Smooth muscle cell (in vitro differentiated cells): Measurements from ENCODE around the gene NDUFB11. TPM values are rescaled to one million over a fixed set of nuclear protein-coding genes. Genes with fewer than 3 reads are reported as not detected.

Experiments used
- DNase-seq: peaks from one replicate; lab custom pipeline; 2025; ENCODE audit not compliant: unreplicated experiment; lab: John Stamatoyannopoulos, UW
- H2AFZ ChIP-seq: fragments of 200-600 bp; sonication (generic); 2 replicates; pipeline ENCODE4 v1.6.0; 2016; ENCODE audit warnings: antibody characterized with exemption, low read depth, mild to moderate bottlenecking
- H3F3A ChIP-seq: fragments of 200-600 bp; sonication (generic); 2 replicates; pipeline ENCODE4 v1.6.0; 2017; ENCODE audit warnings: antibody characterized with exemption, low read depth
- H3K27ac ChIP-seq: fragments of 200-600 bp; sonication (generic); 2 replicates; pipeline ENCODE4 v1.5.1; 2016; ENCODE audit warnings: low read depth, mild to moderate bottlenecking
- H3K27me3 ChIP-seq: fragments of 200-600 bp; sonication (generic); 2 replicates; pipeline ENCODE4 v1.6.1; 2016; ENCODE audit warnings: low read depth, mild to moderate bottlenecking
- H3K36me3 ChIP-seq: fragments of 200-600 bp; sonication (generic); 2 replicates; pipeline ENCODE4 v1.5.1; 2016; ENCODE audit warnings: low read depth
- H3K4me1 ChIP-seq: fragments of 200-600 bp; sonication (generic); 2 replicates; pipeline ENCODE4 v1.5.1; 2016; ENCODE audit warnings: low read depth
- H3K4me2 ChIP-seq: fragments of 200-600 bp; sonication (generic); 2 replicates; pipeline ENCODE4 v1.6.0; 2016; ENCODE audit warnings: mild to moderate bottlenecking
- H3K4me3 ChIP-seq: fragments of 200-600 bp; sonication (generic); 2 replicates; pipeline ENCODE4 v1.5.1; 2016; ENCODE audit warnings: mild to moderate bottlenecking
- H3K79me2 ChIP-seq: fragments of 200-600 bp; sonication (generic); 2 replicates; pipeline ENCODE4 v1.6.0; 2016; ENCODE audit warnings: low read depth, mild to moderate bottlenecking
- H3K9ac ChIP-seq: fragments of 200-600 bp; sonication (generic); 2 replicates; pipeline ENCODE4 v1.6.0; 2016; ENCODE audit warnings: low read depth
- H3K9me3 ChIP-seq: fragments of 200-600 bp; sonication (generic); replicated peaks from 2 replicates; pipeline ENCODE4 v1.5.1; 2016; ENCODE audit warnings: low read depth
- H4K20me1 ChIP-seq: fragments of 200-600 bp; sonication (generic); 2 replicates; pipeline ENCODE4 v1.6.0; 2016; ENCODE audit warnings: low read depth
- WGBS: methylation state at CpG from one replicate; pipeline ENCODE4 v1.1.7; 2016; ENCODE audit warnings: low lambda C conversion rate; 5-methylcytosine and 5-hydroxymethylcytosine counted together
- polyA plus RNA-seq: library from polyadenylated mRNA; unstranded; fragments of >200 nt; fragmentation: Nextera tagmentation; extraction: Ambion mirVana; gene quantifications from 2 replicates; pipeline ENCODE4 v1.2.1, GENCODE V29; 2016
- total RNA-seq: library from RNA; depleted of rRNA; stranded (reverse); fragments of >200 nt; gene quantifications from 2 replicates; pipeline ENCODE4 v1.2.3, GENCODE V29; 2014
- TF ChIP-seq, protein P1 (sequence below): fragments of 200-600 bp; sonication (generic); IDR thresholded peaks from 2 replicates; pipeline ENCODE4 v1.5.1; 2017; ENCODE audit warnings: borderline replicate concordance, mild to moderate bottlenecking, antibody characterized with exemption; ENCODE audit not compliant: insufficient read depth, poor library complexity, severe bottlenecking

NDUFB11 gene
- total and polyA plus RNA-seq, 2 experiments from 2014 or later: 82.6 to 178 TPM

DNA sequence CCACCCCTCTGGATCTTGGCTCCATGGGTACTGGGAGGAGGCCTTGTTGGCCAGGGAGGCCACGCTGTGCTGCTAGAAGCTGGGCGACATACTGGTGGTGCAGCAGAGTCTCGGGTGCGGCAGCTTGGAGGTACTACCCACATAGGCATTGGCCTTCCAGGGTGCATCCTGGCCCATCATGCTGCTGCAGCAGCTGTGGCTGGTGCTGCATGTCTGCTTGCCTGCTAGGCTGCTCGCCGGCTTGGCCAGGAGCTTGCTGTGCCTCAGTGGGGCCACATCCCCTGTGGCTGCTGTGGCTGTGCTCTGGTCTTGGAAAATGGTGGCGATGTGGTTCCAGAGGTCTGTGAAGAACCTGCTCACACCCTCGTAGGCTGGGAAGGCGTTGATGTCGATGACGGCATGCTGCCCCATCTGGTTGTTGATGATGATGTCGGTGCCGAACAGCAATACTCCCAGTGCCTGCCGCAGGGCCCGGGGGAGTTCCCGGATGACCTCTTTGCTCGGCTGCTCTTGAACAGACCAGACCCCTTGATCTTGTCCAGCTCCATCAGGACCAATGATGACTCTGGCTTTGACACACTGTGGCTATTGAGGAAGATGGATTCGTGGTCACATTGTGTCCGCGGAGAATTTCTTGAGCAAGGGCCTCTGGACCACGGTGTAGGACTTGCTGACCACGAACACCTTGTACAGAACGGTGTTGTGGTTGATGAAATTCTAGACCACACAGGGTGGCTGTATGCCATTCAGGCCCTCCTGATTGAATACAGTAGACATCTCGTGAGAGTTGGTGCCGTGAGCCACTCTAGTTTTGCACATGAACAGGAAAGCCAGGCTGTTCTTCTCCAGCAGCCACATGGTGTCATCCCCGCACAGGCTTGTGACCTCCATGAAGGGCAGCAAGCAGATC, 12.4 kb upstream of the NDUFB11 start:
- Histone ChIP-seq H3K27ac (no peak overlapping the region), H3K4me1 (no peaks in the 10 kb centered on the region), H3K4me3 (no peak overlapping the region), H3K9ac (no peak overlapping the region), H3K27me3 (no peaks in the 10 kb centered on the region), H3K79me2 (peaks cover 79% of the 10 kb centered on the region), H4K20me1 (peaks cover 71% of the 10 kb centered on the region), H2AFZ (no peak overlapping the region), H3F3A (no peaks in the 10 kb centered on the region), H3K36me3 (no peaks in the 10 kb centered on the region), H3K4me2 (no peak overlapping the region), H3K9me3 (no peaks in the 10 kb centered on the region)
- TF ChIP-seq, protein P1, sequence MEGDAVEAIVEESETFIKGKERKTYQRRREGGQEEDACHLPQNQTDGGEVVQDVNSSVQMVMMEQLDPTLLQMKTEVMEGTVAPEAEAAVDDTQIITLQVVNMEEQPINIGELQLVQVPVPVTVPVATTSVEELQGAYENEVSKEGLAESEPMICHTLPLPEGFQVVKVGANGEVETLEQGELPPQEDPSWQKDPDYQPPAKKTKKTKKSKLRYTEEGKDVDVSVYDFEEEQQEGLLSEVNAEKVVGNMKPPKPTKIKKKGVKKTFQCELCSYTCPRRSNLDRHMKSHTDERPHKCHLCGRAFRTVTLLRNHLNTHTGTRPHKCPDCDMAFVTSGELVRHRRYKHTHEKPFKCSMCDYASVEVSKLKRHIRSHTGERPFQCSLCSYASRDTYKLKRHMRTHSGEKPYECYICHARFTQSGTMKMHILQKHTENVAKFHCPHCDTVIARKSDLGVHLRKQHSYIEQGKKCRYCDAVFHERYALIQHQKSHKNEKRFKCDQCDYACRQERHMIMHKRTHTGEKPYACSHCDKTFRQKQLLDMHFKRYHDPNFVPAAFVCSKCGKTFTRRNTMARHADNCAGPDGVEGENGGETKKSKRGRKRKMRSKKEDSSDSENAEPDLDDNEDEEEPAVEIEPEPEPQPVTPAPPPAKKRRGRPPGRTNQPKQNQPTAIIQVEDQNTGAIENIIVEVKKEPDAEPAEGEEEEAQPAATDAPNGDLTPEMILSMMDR: no peak
- WGBS: 91% methylated on average over 26 of the region's 26 CpGs
- no peak for DNase-seq

DNA sequence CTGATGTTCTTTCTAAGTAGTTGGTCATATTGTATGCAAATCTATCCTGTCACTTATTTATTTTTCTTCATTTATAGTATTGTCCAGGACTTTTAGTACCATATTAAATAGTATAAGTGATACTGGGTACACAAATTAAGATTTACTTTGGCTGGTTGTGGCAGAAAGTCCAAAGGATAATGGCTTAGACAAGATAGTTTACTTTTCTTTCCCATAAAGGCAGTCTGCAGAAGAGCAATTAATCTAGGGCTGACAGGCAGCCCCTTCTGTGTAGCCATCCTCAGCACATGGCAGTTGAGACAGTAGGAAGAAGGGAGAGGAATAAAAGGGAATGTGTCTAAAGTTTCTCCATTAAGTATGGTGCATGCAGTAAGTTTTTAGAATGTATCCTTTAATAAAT, 6.9 kb upstream of the NDUFB11 start:
- Histone ChIP-seq H4K20me1 (peaks cover 65% of the 10 kb centered on the region), H3K27ac (no peak overlapping the region), H3K9me3 (no peaks in the 10 kb centered on the region), H3K36me3 (peaks cover 4% of the 10 kb centered on the region), H3K4me1 (peaks cover 2% of the 10 kb centered on the region), H3F3A (no peaks in the 10 kb centered on the region), H3K4me3 (no peak overlapping the region), H3K4me2 (no peak overlapping the region), H3K9ac (no peak overlapping the region), H2AFZ (no peak overlapping the region), H3K79me2 (peaks cover 79% of the 10 kb centered on the region), H3K27me3 (no peaks in the 10 kb centered on the region)
- TF ChIP-seq, protein P1: no peak
- DNase-seq: no peak

DNA sequence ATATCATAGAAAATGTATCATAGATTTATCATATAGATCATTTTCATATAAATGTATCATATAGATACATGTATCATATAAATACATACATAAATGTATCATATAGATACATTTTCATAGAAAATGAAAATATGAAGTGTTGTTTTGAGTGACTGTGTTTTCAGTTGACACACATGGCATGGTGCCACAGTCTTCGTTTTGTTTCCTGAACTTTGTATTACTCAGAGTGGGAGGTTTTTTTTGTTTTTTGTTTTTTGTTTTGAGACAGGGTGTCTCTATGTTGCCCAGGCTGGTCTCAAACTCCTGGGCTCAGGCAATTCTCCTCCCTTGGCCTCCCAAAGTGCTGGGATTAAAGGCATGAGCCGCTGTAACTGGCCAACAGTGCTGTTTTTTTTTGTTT, 4.4 kb upstream of the NDUFB11 start:
- Histone ChIP-seq H3K79me2 (peaks cover 74% of the 10 kb centered on the region), H3K4me2 (no peak overlapping the region), H3K4me3 (no peak overlapping the region), H3K9ac (no peak overlapping the region), H3F3A (no peaks in the 10 kb centered on the region), H3K4me1 (peaks cover 6% of the 10 kb centered on the region), H4K20me1 (peaks cover 62% of the 10 kb centered on the region), H2AFZ (no peak overlapping the region), H3K9me3 (no peaks in the 10 kb centered on the region), H3K27me3 (no peaks in the 10 kb centered on the region), H3K36me3 (peaks cover 4% of the 10 kb centered on the region), H3K27ac (no peak overlapping the region)
- TF ChIP-seq, protein P1: no peak
- DNase-seq: no peak
- WGBS: 78% methylated on average over 2 of the region's 2 CpGs
